ENCODE measurements around the gene PEX12.

GRCh38 chr17:35557353-35557752, 21.0 kb downstream of the PEX12 start:
- no peak for TF ChIP-seq CTCF (IDR thresholded peaks at IDR 0.05)
- TF ChIP-seq POLR2A (IDR thresholded peaks at IDR 0.05): no peak
